GM19463 (cell line): ENCODE results near the gene HMGB2.

Source experiments
- ATAC-seq: cut with Tn5 transposase; IDR thresholded peaks from one replicate; pipeline ENCODE4 v1.9.1; 2021; ENCODE audit warnings: mild to moderate bottlenecking, moderate library complexity; ENCODE audit not compliant: unreplicated experiment

Gene HMGB2

DNA sequence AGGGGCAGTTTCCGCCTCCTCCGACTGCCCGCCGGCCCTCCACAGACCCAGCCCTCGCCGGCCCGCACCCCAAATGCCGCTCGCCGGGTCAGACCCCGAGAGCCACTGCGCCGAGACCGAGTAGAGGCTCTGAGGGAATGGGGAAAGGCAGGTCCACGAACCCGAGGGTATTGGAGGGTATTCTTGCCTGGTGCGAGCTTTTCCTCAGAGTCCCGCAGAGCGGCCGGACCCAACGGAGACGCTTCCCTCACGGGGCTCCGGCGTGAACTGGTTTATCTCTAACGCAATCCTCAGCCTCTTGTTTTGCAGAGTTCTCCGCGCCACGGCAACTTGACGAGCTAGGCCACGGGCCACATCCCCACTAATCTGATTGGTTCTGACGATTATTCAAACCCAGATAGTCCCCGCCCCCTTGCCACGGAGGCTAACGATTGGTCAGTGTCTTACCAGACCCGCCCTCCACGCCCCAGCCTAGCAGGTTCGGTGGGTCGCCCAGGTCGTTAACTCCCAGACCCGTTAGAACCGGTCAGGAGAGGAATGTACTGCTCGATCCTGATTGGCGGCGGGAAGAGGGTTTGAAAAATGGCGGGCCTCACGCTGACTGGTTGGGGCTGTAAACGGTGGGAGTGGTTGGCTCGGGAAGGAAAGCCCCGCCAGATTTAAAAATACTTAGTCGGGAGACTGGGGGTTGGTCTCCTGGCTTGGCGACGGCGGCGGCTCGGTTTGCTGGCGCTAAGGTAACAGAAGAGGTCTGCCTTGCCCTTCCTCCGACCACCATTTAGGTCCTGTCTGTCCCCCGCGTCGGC, at the start of gene HMGB2:
HMGB2 (minus strand) TSS at position 274 of the 806 bp plus-strand sequence. CDS start 709 bp downstream, outside the sequence.
- peak; percentile 86 for ATAC-seq

DNA sequence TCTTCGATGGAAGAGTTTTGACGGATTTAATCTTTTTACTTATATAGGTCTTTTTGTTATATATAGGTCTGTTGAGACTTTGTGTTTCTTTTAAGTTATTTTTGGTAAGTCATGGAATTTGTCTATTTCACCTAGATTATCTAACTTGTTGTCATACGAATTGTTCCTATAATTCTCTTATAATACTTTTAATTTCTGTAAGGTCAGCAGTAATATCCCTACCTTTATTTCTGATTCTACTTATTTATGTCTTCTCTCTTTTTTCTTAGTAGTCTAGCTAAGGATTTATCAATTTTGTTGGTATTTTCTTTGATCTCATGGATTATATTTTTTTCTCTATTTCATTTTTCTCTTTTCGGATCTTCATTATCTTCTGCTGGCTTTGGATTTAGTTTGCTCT, 48.2 kb upstream of the HMGB2 start:
- ATAC-seq = no peak

GRCh38 chr4:173381610-173382009, 47.5 kb upstream of the HMGB2 start:
- ATAC-seq = no peak

DNA sequence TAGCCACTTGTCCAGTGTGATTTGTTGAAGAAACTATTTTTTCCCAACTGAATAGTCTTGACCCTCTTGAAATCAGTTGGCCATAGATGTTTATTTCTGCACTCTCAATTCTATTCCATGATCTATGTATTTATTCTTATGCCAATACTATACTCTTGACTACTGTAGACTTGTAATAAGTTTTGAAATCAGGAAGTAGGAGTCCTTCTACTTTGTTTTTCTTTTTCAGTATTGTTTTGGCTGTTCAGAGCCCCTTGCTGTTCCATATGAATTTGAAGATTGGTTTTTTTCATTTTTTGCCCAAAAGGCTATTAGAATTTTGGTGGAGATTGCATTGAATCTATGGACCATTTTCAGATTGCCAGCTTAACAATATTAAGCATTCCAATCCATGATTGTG, 46.8 kb upstream of the HMGB2 start:
- no peak for ATAC-seq

DNA sequence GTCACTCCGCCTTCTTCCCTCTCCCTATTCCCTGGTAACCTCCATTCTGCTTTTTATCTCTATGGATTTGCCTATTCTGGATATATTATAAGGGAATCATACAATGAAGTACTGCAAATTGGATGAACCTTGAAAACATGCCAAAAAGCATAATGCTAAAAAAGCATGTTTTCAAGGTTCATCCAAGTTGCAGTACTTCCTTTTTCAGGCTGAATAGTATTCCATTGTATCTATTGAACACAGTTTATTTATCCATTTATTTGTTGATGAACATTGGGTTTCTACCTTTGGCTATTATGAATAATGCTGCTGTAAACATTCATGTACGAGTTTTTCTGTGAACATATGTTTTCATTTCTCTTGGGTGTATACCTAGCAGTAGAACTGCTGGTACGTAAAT, 45.8 kb upstream of the HMGB2 start:
- no peak for ATAC-seq

DNA sequence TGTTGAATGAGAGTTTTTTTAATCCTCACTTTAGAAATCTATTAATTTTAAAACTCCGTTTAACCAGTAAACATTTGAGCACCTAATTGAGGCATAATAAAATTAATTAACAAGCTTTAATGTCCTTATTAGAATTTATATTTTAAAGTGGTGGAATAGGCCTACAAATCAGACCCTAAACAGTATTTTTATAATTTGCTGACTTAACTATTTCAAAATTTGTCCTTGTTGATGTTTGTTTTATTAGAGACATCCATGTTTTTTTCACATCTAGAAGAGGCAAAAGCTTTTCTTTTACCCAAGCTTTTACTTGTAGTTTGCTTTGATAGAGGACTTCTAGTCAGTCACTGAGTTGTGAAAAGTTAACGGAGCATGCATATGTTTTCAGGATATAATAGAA, 40.4 kb upstream of the HMGB2 start:
- ATAC-seq = no peak

GRCh38 chr4:173371292-173372192, 37.4 kb upstream of the HMGB2 start:
- ATAC-seq = peak; percentile 17

GRCh38 chr4:173370477-173371291, 36.5 kb upstream of the HMGB2 start, which contains the start of gene SAP30:
Gene SAP30, plus strand, starts transcription at chr4:173370954. Its CDS starts 229 bp downstream, at chr4:173371183.
- peak; percentile 66 for ATAC-seq

DNA sequence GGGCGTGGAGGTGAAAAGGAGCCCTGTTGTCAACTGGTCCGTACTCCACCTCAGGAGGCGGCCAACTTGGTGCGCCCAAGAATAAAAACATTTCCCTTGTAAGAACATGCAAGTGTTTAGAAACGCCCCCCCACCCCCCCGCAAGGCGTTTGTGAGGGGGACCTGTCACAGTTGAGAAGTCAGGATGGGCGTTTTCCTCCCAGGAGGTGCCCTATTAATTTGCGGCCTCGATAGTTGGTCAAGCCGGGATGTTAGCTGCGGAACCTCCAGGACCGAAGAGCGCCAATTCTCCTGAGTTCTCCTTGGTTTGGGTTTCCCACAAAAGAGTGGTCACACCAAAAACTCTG, 35.9 kb upstream of the HMGB2 start:
- ATAC-seq = peak; percentile 0

DNA sequence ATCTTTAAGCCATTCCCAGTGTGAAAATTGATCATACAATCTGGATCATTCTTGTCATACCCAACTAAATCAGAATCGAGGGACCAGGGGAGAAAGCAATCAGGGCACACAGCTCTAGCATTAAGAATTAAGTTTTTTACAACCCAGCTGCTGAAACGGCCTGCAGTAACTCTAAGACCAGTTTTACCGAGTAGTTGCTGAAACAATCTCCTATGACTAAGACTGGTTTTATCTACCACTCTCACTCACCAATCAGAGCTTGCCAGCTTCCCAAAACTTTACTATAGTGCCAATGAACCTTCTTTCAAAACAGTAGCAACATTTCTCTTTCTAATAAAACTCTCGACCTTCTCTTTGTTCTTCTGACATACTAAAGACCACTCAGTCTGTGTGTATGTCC, 33.8 kb upstream of the HMGB2 start:
- ATAC-seq = no peak

DNA sequence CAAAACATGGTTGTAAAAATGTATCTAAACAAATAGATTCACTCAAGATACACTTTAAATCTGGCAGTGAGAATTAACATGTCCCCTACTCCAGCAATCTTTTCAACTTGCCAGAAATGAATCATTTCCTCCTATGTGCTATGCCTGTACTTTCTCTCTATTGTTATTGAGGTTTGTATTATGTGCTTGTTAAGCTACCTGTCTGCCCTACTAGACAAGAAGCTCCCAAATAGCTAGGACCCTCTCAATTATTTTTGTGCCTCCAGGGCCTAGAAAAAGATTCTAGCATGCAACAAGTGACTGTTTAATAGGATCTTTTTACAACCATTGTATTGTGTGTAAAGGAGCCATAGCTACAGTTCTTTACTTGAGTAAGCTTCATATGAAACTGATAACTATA, 33.1 kb upstream of the HMGB2 start:
- ATAC-seq = no peak

DNA sequence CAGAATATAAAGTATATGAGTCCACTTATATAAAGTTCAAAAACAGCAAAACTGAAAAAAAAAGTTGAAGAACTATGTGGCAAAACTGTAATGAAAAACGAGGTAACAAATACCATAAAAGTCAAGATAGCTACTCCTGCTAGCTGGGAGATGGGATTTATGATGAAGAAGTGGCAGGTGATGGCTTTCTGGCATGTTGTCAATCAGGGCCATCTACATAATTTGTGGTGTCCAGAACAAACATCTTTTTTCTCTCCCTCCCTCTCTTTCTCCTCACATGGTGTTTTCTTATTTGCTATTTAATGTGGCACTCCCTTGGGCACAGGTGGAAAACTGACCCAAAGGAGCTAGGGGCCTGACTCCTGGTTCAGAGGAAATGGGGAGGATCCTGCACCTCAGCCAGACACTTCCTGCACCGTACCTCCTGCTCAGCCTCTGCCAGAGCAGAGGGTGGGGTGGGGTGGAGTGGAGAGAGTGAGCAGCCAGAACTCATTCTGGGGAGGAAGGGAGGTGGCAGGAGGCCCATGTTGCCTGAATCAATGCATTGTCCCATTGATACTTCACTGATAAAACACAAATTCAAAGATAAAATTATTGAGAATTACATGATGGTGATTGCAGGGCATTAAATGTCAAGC, 31.3 kb upstream of the HMGB2 start:
- no peak for ATAC-seq

GRCh38 chr4:173362666-173363065, 28.5 kb upstream of the HMGB2 start:
- ATAC-seq = no peak

DNA sequence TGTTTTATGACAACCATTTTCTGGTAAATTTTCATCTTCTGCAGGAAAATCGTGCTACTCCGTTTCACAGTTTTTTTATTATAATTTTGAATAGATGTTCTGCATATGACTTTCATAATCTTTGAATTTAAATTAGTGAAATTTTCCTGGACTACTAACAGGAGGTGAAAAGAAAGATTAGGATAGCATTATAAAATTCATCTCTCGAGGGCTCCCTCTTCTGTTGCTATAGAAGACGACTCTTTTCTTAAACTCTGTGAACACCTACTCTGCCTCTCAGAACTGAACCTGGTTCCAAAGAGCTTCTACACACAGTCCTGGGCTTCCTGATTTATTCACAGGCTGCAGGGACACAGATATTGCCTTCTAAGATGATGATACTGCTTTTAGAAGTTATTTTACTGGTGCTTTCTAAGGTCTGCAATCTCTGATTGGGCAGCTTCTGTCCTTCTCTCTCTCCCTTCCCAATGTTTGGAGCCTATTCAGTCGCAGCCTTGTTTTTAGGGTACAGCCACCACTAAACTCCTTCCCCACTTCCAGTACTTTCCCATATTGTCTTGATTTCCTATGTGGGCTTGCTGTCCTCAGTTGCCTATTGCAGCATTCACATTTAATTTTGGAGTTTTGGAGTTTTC, 26.5 kb upstream of the HMGB2 start:
- ATAC-seq = no peak

GRCh38 chr4:173357939-173358338, 23.8 kb upstream of the HMGB2 start:
- no peak for ATAC-seq

DNA sequence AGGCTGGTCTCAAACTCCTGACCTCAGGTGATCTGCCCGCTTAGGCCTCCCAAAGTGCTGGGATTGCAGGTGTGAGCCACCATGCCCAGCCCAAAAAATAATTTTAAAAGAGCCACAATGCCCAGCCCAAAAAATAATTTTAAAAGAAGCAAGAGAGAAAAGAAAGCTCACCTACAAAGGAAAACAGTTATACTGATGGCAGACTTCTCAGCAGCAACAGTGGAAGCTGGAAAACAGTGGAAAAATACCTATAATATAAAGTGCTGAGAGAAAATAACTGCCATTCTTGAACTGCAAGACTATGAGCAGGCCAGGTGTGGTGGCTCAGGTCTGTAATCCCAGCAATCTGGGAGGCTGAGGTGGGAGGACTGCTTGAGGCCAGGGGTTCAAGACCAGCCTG, 13.3 kb upstream of the HMGB2 start:
- ATAC-seq = no peak

GRCh38 chr4:173346074-173346473, 11.9 kb upstream of the HMGB2 start:
- ATAC-seq = no peak

- ATAC-seq = no peak
Observed at GRCh38 chr4:173345648-173346047, 11.5 kb upstream of the HMGB2 start.

- ATAC-seq = no peak
Observed at GRCh38 chr4:173343832-173344397, 9.8 kb upstream of the HMGB2 start.

DNA sequence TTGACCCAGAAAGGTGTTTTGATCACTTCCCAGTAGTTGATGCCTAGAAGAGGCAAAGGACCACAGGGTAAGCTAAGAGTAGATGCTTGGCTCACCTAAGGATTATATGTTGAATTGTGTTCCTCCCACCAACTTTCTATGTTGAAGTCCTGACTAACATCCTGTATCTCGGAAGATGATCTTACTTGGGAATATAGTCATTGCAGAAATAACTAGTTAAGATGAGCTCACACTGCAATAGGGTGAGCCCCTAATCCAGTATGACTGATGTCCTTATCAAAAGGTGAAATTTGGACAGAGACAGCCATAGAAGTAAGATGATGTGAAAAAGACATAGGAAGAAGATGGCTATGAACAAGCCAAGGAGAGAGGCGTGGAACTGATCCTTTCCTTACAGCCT, 3.3 kb upstream of the HMGB2 start:
- no peak for ATAC-seq
